CD4-positive, alpha-beta T cell treated with Interleukin-15 for 1 hour (primary cell): ENCODE results near the gene BDH1.

ENCODE experiments used
- DNase-seq: peaks from one replicate; pipeline ENCODE4 v3.0.0-alpha.2; 2020

BDH1 gene

DNA sequence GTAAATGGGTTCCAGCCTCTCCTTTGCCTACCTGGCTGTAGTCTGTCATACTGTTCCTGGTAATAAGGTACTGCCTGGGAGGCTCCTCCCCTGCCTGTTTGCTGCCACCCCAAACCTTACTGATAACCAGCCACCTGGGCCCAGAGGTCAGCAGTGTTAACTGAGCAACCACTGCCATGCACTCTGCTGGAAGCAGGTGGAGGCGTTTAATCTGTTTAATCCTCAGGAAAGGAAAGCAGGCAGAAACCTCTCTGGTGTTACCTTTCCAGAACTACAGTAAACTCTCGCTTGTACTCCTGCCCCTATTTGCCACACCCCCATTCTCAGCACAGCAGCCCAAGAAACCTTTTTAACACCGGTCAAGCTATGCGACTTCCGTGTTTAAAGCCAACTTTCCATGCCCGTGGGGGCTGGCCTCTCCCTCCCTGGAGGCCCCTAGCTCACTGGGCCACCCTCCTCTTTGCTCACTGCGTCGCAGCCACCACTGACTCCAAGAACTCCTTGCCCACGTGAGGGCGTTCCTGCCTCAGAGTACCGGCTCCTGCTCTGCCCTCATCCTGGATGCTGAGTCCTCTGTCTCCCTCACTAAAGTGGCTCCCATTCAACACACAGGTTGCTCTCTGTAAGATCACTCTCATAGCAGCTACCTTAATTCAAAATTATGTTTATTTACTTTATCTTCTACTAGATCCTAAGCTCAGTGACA, 8.3 kb downstream of the BDH1 start:
- no peak for DNase-seq

DNA sequence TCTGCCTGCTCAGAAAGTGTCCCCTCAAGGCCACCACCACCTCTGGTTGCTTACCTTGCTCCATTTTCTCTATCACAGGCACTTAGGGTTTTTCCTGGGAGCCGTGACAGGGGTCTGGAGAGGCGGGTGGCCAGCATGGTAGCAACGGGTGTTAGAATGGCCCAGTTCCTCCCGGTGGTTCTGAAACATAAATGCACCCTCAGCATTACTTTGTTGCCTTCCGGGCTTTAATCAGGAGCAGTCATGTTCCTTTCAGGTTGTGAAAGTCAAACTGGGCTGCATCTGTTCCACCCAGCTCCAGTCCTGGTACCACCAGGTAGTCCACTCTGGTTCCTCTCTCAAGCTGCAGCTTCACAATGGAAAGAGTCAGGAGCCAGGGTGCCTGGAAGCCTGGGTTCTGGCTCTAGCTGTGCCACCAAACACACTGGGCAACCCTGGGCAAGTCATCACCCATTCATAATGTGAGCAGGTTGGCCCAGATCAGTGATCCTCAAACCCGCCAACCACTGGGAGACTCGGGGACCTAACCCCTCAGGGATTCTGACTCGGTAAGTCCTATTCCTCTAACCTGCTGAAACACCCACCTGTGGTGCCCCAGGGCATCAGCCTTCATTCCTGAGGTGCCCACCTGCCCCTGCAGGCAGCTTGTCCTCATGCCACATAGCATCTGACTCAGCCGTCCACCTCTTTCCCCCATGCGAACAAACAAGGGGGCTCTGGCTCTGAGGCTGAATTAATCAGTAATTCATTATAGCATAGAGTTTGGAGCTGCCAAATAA, 9.3 kb downstream of the BDH1 start:
- DNase-seq, result no peak

DNA sequence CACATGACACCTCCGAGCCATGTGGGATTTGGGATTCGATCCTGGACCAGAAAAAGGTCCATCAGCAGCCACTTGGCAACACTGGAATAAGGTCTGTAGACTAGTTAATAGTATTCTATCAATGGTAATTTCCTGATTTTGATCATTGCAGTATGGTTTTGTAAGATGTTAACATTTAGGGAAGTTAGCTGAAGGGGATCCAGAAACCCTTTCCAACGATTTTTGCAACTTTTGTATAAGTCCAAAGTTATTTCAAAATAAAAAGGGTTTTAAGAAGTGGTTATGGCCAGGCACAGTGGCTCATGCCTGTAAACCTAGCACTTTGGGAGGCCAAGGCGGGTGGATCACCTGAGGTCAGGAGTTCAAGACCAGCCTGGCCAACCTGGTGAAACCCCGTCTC, 10.2 kb downstream of the BDH1 start:
- DNase-seq, result no peak

DNA sequence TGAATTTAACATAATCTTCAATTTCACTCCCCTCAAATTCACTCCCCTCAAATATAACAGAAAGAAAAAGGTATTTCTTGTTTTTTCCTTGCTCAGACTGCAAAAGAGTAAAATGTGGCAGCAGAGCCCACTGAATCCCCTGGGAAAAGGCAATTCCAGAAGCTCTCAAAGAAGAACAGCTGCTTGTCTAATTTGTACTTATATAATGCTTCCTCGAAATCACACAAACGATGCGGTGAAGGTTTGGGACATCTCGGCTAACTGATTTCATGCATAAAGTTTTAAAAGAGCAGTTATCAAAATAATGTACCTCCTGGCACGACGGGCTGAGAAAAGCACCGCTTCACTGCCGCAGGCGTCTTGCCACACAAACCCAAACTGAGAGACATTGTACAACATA, 10.7 kb downstream of the BDH1 start:
- DNase-seq, result no peak

DNA sequence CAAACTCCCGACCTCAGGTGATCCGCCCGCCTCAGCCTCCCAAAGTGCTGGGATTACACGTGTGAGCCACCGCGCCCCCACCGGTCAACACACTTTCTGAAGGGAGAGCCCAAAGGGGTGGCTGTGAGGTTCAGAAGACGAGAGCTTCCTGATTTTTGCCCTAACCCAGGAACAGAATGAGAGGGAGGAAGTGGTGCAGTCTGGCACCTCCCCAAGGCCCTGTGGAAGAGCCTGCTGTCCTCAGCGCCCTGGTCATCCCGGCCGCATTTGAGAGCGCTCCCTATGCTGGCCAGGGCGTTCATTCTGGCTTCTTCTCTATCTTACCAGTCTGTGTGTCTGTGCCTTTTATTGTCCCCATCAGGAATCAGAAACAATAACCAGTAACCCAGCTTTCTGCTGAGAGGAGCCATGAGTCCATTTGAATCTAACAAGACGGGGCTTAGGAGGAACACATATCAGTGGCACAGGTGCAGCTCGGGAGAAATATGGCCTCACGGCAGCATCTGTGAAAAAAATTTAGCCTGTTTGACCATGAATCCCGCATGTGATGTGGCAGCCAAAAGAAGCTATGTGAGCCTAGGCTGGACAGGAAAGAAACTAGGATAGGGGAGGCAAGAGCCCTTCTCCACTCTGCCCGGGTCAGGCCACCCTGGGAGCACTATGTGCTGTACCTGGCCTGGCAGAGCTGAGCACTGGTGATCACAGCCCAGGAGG, 12.9 kb downstream of the BDH1 start:
- no peak for DNase-seq

DNA sequence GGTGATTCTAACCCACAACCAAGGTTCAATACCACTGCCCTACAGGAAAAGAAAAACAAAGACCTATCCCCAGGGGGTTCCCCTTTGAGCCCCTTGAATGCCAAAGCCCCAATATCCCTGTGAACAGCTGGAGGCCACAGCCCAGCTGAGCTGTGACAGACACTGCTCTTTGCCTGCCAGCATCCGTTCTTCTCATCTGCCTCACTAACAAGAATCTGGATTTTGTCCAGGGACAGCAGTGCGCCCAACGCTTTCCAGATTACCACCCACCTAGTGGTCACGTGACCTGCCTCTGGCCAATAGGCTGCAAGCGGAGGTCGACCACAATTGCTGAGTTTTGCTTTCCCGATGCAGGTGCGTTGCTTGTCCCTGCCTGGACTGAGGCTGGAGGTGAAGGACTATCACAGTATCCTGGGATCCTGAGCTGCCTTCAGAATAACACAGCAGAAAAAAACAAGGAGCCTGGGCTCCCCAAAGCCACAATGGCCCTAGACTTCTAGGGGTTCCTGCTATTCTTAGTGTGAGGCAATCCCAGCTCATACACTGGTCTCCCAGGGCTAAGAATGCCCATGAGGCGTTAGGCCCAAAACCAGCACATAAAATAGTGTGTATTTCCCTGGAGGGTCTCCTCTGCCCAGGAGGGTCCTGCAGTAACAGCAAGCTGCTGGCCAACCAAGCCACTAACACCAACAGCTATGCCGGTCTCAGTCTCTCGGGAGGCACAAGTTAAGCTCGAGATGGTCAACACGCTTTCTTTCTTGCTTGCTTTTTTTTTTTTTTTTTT, 13.8 kb downstream of the BDH1 start:
- no peak for DNase-seq

DNA sequence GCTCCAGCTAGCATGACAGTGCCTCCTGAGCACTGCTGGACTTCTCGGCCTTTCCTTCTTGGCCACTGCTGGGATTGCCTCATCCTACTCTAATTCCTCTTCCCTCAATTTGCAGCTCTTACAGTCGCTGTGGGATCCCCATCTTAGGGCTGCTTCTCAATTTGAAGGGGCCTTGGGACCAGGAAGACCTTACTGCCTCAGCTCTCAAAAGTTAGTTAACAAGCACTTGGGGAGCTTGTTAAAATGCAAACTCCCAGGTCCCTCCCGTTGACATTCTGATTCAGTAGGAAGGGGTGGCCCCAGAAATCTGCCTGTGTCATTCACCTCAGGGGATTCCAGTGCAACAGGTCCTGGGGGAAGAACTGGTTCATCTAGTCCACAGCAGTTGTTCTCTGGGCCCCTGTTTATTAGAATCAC, 14.8 kb downstream of the BDH1 start:
- DNase-seq, result no peak

DNA sequence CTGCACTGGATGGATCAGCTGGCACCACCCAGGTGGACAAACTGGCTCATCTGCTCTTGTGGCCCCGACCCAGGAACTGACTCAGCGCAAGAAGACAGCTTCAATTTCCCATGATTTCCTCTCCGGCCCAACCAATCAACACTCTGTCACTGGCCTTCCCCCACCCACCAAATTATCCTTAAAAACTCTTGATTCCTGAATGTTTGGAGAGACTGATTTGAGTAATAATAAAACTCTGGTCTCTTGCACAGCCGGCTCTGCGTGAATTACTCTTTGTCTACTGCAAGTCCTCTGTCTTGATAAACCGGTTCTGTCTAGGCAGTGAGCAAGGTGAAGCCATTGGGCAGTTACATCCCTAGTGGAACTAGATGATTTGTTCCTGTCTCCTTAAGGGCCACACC, 16.1 kb downstream of the BDH1 start:
- no peak for DNase-seq

DNA sequence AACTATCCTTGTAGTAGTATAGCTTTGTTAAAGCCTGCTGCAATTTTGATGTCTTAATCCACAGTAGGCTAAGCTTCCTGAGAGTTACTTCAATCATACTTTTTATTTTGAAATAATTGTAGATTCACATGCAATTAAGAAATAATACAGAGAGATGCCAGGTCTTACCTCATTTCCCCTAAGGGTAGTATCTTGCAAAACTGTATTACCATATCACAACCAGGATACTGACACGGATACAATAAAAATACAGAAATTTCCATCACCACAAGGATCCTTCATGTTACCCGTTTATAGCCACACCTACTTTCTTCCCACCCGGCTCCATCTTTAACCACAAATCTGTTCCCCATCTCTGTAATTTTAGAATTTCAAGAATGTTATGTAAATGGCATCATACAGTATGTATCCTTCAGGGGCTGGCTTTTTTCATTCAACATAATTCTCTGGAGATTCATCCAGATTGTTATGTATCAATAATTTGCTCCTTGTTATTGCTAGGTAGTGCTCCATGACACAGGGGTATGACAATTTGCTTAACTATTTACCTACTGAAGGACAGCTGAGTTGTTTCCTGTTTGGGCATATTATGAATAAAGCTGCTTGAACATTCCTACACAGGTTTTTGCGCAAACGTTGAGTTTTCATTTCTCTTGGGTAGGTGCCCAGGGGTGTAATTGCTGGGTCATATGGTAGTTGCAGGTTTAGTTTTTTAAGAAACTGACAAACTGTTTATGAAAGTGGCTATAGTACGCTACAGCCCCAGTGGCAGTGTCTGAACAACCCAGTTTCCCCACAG, 21.6 kb downstream of the BDH1 start:
- no peak for DNase-seq

DNA sequence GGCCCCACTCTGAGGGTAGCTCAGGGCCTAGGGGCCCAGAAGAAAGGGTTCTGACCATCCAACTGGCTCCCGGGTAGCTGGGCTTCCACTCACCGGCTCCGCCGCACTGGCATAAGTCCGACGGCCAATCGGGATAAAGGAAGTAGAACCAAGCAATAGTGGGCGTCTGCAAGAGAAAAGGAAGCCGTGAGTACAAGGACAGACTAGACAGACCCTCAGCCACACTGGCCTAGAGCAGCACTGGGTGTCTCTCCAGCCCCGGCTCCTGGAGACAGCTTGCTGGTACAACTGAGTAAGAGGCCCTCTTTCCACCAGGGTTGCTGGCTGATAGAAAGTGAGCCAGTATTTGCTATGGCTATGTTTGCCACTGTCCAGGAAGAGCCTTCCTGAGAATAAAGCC, 22.4 kb downstream of the BDH1 start:
- no peak for DNase-seq

DNA sequence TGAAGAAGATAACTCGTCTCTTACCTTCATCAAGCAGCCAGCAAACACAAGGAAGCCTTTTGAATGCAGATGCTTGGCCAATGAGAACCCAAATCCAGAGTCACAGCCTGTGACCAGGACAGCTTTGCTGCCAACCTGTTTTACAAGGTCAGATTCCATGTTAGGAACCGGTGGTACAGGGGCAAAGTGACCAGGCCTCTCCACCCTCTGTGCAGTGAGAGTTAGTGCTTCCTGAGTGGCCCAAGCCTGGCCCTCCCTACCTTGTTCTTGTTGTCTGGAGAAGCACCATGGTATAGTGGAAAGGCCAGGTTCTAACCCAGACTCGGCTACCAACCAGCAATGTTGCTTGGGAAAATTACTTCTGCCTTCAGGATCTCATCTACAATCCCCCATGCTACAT, 23.4 kb downstream of the BDH1 start:
- no peak for DNase-seq

DNA sequence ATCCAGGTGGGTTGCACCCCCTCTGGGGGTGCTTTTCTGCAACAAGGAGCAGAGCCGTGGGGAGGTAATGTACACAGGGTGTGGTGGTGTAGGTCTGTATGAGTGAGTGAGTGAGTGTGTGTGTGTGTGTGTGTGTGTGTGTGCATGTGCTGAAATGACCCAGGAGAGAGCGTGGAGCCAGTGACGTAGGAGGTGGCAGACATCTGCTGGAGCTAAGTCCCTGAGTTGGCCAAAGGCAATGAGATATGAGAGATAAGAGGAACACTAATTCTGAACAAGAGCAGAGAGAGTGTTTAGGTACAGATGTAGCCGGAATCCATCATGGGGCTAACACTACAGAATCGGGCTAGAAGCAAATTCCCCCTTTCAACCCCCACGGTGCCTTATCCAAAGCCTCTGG, 27.6 kb downstream of the BDH1 start:
- DNase-seq, result no peak

DNA sequence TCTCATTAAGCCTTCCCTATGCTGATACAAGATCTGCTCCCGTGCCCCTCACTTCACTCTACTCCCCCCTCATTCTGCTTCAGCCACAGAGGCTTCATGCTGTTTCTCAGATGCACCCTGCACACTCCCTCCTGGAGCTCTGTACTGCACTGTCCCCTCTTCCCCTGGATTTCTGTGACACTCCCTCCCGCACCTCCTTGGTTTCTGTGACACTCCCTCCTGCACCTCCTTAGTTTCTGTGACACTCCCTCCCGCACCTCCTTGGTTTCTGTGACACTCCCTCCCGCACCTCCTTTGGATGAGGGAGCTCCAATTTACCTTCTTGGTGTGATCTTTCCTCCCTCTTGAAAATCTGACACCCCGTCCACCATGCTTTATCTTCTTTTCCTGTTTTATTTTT, 28.2 kb downstream of the BDH1 start:
- DNase-seq, result no peak

DNA sequence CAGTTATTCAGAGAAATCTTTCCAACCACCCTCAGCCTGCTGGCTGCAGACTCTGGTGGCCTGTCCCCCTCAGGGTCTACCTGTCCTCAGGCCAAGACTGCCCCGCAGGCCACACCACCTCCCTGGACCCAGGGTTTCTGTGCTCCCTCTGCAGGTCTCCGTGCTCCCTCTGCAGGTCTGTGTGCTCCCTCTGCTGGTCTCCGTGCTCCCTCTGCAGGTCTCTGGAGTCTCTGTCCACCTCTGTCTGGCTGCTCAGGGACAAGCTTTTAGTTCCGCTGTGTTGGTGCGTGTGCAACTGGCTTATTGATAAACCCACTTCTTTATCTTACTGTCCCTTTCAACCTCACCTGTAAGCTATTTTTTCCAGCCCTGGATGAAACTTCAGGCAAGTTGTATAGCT, 30.1 kb downstream of the BDH1 start:
- no peak for DNase-seq

DNA sequence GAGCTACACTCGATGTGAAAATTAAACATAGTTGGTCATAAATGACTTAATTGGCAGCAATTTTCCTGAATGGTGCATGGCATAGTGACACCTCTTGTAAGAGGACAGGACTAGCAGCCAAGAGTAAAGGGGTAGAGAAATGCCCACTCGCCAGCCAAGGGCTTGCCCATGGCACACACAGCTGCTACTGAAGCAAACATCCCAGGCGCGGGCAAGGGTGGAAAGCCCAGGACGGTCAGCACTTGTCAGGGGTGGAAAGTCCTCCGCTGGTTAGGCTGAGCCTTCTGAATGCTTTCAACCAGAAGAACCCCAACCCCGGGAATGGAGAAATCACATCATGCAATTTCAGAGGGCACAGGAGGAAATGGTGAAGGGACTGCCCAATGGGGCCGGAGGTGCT, 31.6 kb downstream of the BDH1 start:
- DNase-seq, result no peak

DNA sequence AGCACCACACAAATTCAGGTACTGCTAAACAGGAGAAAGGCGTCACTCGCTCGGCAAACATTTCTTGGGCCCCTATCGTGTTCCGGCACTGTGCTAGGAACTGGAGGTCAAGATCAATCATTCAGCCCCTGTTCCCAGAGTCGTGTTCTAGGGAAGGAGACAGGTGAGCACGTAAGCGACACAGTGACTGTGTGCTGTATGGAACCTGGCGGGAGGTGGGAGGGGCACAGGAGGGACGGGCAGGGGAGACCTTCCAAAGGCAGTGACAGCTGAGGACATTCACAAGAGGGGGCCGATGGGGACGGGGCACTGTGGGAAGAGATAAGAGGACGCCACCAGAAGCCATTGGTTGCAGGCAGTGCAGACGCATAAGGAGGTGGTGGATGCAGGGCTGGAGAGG, 32.2 kb downstream of the BDH1 start:
- DNase-seq, result no peak

DNA sequence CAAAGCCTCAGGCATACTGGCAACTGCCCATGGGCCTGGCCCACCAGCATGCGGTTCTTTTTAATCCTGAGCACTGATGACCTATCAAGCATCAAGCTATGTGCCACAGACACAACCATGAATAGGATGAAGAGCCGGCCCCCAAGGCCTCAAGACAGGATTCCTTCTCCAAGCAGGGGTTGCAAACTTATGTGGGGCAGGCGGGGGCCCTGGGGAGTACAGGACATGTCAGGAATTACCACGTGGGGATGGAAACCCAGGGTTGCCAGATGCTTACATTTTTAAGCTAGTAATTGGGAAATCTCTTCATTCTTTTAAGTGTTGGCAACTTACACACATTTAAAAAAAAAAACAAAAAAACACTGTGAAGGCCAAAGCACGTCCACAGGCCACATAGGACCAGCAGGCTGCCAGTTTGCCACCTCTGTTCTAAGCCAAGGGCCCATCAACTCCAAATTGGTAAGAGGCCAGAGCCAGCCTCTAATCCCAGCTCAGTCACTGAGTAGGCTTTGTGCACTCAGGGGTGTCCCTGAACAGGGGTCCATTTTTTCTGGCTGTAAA, 32.8 kb downstream of the BDH1 start:
- no peak for DNase-seq

DNA sequence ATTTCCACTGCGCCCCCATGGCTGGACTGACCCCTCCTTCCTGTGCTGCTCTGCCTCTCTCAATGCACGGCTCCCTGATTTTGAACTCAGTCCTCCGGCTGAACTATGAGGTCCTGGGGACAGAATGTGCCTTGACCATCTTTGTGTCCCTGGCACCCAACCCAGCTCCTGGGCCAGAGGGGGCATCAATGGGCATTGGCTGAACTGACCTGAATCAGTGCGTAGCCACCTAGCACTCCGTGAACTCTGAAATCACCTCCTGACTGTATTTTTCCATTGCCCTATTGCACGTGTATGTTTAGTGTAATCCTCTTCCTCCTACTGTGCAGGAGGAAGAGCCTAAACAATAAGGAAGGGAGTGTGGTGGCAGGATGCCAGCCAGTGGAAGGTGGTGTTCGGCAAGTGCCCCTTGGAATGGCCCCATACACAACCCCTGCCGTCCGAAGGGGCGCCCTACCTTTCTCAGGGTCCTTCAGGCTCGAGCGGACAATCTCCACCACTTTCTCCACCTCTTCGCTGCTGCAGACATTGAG, 33.5 kb downstream of the BDH1 start:
- no peak for DNase-seq

DNA sequence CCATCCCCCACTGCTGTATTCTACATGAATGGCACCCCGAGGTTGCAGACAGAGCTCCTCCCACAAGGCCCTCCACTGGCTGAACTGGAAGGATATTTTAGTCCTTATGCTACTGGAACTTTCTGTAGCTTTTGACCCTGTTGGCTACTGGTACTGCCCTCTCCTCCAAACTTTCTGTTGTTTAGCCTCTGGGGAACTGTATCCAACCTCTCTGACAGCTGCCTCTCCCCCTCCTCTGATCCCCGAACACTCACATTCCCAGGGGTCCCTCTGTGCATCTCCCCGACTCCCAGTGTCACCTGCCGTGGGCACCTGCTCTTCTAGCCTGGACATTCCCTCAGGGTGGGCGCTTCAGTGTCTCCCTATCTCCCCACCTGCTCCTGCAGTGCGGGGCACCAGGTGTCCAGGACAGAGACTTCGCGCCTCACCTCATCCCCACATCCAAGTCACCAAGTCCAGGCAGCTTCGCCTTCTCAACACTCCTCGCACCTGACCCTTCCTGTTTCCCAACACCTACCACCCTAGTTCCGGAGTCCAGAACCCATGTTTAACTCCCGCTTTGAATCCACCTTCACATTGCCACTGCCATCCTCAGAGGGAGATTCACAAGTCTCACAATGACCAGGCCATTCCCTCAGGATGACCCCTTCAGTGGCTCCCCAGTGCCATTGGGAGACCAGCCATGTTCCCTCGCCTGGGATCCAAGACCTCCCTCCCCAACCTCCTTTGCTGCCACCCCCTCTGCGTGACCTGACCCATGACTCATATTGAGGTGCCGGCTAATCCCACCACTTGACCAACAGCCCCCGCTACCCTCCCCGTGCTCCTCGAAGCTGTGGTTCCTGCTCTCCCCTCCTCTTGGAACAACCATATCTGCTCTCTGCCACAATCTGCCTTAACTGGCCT, 34.2 kb downstream of the BDH1 start:
- DNase-seq, result no peak
